ENCODE measurements around the gene FGFR1OP2.
"Not testable (repeated sequence)": the region's sequence is repeated elsewhere in the genome, so short reads cannot be mapped to it uniquely, and the experiment has no call there.

The FGFR1OP2 gene

GRCh38 chr12:26940516-26941214, 2.4 kb downstream of the FGFR1OP2 start:
- TF ChIP-seq CTCF (IDR thresholded peaks at IDR 0.05; ENCODE audit: control insufficient read depth, insufficient read depth, low read depth, low read length, missing control alignments): no peak
- H3K4me3 ChIP-seq (ENCODE audit: control insufficient read depth, low read depth, low read length): no peak overlapping the region
- no peak for DNase-seq (ENCODE audit: low read depth)

- no peak for DNase-seq (ENCODE audit: low read depth)
- no peak for TF ChIP-seq CTCF (IDR thresholded peaks at IDR 0.05; ENCODE audit: control insufficient read depth, insufficient read depth, low read depth, low read length, missing control alignments)
- H3K4me3 ChIP-seq (ENCODE audit: control insufficient read depth, low read depth, low read length): no peak overlapping the region
These were observed 2.9 kb downstream of the FGFR1OP2 start for GRCh38 chr12:26941215-26941594.

GRCh38 chr12:26948309-26948708, 10.0 kb downstream of the FGFR1OP2 start:
- no peak for TF ChIP-seq CTCF (IDR thresholded peaks at IDR 0.05; ENCODE audit: control insufficient read depth, insufficient read depth, low read depth, low read length, missing control alignments)

GRCh38 chr12:26953447-26953846, 15.2 kb downstream of the FGFR1OP2 start:
- no peak for TF ChIP-seq CTCF (IDR thresholded peaks at IDR 0.05; ENCODE audit: control insufficient read depth, insufficient read depth, low read depth, low read length, missing control alignments)
- no peak for DNase-seq (ENCODE audit: low read depth)
- H3K4me3 ChIP-seq (ENCODE audit: control insufficient read depth, low read depth, low read length): no peak overlapping the region

More at GRCh38 chr12:26948309-26948708, 10.0 kb downstream of the FGFR1OP2 start:
- no peak overlapping the region for H3K4me3 ChIP-seq (ENCODE audit: control insufficient read depth, low read depth, low read length)
- no peak for DNase-seq (ENCODE audit: low read depth)

- no peak overlapping the region for H3K4me3 ChIP-seq (ENCODE audit: control insufficient read depth, low read depth, low read length)
- no peak for TF ChIP-seq CTCF (IDR thresholded peaks at IDR 0.05; ENCODE audit: control insufficient read depth, insufficient read depth, low read depth, low read length, missing control alignments)
- no peak for DNase-seq (ENCODE audit: low read depth)
These were observed 15.8 kb downstream of the FGFR1OP2 start for GRCh38 chr12:26954027-26954426.

- H3K4me3 ChIP-seq (ENCODE audit: control insufficient read depth, low read depth, low read length); DNase-seq (ENCODE audit: low read depth): not testable (repeated sequence)
These were observed 23.1 kb downstream of the FGFR1OP2 start for GRCh38 chr12:26961391-26961790.

GRCh38 chr12:26961803-26962202, 23.5 kb downstream of the FGFR1OP2 start:
- H3K4me3 ChIP-seq (ENCODE audit: control insufficient read depth, low read depth, low read length): no peak overlapping the region
- no peak for TF ChIP-seq CTCF (IDR thresholded peaks at IDR 0.05; ENCODE audit: control insufficient read depth, insufficient read depth, low read depth, low read length, missing control alignments)
- no peak for DNase-seq (ENCODE audit: low read depth)

Measured in AG09309 (cell line).